GM19463 (cell line): ENCODE measurements around the gene FLNA.
"Not testable (repeated sequence)": the region's sequence is repeated elsewhere in the genome, so short reads cannot be mapped to it uniquely, and the experiment has no call there.

Experiments
- ATAC-seq: cut with Tn5 transposase; IDR thresholded peaks from one replicate; pipeline ENCODE4 v1.9.1; 2021; ENCODE audit warnings: mild to moderate bottlenecking, moderate library complexity; ENCODE audit not compliant: unreplicated experiment

Gene FLNA

DNA sequence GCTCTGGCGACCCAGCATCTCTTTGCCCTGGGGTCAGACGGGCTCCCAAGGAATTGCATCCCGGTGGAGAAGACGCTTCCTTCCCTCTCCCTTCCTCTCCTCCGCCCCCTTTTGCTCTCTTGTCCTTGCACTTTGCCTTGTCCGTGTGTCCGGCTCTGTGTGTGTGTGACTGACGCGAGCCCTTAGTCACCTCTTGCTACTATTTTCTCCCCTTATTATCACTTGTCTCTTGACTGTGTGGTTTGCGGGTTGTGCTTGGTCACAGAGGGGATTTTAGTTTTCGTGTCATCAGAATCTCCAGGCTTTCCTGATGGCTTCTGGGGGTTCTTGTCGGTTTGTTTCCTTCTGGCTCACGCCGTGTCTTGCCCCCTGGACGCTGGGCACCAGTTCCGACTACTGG, 31.4 kb downstream of the FLNA start:
- not testable (repeated sequence) for ATAC-seq

DNA sequence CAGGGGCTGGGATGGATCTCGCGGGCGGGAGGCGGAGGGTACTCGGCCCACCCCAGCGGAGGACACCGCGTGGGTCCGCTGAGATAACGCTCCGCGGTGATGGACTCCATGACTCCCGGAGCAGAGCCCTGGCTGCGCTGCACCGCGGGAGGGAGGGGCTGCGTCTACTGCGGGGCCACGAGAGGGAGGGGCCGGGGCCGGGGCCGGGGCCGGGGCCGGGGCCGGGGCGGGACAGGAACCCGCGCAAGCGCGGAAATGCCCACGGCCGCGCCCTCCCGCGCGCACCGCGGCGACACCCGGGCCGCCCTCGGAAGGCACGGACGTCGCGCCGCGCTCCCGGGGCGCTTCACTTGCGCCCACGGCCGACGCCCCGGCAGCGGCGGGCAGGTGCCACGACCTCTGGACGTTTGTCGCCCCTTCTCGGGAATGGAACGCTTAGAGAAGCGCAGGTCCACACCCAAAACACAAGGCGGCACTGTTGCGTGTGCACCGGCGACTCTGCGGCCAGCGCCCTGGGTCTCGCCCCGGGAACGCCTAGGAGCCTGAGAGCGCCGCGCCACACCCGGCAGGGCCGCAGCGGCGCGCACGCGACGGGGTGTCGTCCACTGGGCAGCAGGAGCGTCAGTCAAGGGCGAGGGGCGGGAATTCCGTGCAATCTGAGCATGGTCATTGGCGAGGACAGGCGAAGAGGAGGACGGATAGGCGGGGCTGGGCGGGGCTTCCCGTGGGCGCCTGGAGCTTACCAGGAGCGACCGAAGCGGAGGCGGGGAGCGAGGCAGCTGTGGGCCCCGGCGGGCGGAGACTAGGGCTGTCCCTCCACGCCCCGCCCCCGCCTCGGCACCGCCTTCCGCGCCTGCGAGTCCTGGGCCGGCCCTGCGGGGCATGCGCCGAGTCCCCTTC, 32.8 kb downstream of the FLNA start:
- ATAC-seq = peak; percentile 68

DNA sequence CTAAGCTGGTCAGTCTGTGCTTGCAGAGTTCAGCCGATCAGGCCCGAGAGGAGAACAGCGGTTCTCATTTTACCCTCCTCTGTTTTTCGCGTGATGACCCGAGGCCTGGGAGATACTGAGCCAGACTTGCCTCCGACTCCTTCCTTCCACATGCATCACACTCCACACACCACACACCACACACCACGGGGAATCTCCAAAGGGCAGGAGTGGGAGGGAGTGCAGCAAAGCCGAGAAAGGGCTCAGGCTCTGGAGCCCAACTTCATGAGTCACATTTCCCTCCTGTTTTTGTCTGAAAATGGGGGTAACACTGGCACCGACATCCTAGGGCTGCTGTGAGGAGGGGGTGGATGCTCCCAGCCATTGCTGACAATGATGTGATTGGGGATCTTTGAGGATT, 39.9 kb downstream of the FLNA start:
- ATAC-seq = no peak

DNA sequence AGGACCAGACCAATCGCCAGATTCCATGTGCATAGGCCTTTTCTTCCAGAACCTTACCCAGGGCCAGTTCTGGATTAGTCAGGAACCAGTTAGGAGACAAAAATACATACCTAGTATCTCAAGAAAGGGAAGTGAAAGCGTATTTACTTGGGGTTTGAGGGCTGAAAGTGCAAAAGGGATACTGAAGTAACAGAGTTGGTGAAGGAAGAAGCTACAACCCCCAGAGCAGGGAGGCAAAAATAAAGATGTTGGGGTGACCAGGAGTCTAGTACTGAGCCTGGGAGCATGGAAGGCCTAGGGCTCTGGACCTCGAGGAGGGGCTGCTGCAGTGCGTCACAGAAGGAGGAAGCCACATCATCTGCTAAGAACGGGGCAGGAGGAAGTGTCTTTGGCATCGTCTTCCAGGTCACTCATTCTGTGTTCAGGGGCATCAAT, 40.6 kb downstream of the FLNA start:
- ATAC-seq = peak; percentile 74

DNA sequence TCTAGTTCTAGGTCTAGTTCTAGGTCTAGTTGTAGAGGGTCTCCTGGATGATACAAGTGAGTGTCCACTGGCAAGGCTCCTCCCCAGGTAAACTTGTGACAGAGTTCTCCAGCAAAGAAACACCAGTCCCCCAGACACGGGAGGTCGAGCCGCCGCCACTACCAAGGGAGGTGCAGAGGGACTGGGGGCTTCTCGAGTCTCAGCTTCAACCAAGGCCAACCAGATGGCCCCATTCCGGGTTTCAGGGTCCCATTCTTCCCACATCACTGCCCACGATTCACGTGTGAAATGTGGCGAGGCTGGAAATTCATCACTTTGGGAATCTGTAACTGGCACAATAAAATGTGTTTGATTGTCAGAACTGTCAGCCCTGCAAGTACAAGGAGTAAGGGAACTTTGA, 41.3 kb downstream of the FLNA start:
- ATAC-seq = no peak

DNA sequence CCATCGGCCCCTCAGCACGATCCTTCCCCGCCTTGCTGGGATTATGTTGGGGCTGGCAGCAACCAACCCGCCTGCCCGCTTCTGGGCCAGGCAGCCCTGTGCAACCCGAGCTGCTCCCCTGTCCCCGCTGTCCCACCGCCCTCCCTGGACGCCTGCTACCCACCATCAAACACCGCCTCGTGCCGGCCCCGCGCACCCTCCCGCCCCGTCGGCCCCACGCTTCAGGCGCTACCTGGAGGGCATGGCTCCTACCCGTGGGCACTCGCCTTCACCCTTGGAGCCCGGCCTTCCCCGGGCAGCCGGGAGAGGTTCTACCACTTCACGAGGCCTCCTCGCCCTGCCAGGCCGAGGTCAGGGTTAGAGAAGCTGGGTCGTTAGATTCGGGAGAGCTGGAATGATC, 41.9 kb downstream of the FLNA start:
- no peak for ATAC-seq

DNA sequence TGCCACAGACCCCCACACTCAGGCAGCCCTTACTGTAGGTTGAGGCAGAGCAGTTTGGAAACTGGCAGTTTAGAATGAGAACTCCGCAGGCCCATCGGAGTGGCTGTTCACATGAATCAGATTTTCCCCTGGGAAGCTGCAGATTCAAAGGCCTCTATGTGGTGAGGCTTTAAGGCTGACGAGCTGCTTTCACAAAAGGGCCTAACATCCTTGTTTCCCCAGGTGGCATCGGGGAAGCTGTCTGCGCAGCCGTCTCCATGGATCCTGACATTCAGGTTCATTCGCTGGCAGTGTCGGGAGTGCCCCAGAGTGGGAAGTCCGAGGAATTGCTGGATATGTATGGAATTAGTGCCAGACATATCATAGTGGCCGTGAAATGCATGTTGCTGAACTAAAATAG, 45.1 kb downstream of the FLNA start:
- no peak for ATAC-seq

DNA sequence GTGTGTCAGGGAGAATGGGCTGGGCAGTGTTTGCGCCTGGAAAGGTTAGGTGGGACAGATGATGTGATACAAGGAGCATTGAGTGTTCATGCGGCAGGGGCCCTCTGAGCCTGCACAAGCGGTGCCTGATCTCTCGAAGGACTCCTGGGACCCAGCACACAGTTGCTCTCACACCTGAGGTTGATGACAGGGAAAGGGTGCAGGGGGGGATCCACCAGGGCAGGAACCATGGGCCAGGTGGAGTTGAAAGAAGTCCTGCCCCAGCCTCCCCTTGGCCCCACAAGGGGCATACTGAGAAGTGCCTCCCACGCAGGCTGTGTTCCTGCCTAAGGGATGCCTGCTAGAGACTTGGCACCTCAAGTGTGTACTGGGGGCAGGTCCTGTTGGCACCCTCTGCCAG, 45.8 kb downstream of the FLNA start:
- no peak for ATAC-seq

DNA sequence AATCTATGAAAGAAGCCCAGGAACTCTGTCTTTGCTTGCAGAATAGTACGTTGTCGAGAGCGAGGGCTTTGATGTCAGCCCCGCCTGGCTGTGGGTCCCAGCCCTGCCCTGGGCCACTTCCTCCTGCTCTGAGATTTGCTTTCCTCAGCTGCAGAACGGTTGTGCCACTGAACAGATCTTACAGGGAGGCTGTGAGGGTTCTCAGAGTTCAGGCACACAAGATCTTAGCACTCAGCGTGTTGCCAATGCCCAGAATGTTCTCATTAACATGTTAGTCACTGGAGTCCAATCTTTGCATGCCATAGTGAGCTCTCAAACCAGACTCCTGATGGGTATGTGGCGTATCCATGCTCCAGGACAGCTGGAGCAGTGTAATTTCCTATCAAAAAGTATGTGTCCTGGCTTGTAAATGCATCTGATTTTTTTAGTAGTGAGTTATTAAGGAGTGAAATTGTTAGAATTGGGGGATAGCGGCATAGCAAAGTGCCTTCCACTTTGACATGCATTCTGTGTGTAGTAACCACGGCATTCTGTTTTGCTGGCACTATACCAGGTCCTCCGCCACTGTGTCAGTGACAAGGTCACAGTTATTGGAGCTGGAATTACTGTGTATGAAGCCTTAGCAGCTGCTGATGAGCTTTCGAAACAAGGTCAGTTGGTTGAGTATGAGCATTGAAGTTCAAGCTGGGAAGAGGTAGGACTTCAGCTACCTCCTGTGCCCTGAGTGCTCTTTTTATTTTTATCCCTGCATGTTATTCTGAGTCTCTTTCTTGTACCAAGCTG, 47.2 kb downstream of the FLNA start:
- no peak for ATAC-seq

DNA sequence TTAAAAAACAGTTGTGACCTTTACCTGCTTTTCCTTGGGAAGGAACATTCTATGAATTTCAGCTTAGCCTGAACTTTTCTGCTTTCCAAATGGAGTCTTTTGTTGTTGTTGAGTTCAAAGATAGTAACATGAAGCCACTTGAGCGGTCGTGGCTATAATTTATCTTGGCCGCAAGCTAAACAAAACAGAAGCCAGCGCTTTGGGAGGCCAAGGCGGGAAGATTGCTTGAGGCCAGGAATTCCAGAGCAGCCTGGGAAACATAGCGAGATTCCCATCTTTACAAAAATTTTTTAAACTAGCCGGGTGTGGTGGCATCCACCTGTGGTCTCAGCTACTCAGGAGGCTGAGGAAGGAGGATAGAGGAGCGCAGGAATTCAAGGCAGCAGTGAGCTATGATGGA, 48.9 kb downstream of the FLNA start:
- ATAC-seq = no peak

DNA sequence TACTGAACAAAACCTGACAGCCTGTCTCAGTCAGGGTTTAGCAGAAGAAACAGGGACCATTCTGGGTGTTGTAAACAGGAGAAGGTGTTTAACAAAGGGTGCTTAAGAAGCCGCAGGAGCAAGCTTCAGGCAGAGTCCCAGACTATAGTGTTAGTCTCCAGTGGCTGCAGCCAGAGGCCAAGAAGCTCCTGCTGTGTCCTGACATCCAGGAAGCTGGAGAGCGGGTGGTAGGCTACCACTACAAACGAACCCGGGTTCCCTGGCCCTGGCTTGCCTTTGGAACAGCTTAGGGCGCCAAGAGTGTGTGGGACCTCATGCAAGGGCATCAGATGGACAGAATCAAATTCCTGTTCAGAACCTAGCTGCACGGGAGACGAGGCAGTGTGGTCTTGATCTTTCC, 50.9 kb downstream of the FLNA start:
- no peak for ATAC-seq

DNA sequence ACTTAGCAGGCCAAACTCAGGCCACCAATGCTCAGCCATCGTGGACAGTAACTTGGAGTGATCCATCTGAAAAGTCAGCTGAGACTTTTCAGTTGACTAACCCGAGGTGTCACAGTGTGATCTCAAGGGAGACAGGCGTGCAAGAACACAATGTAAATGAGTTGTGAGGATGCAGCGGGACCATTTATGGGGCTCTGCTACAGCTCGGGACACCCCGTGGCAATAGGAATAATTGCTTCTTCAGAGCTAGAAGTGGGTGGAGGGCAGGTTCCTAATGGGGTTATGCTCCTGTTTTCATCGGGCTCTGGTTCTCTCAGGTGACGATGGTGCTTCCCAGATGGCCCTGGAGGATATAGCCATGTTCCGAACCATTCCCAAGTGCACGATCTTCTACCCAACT, 51.5 kb downstream of the FLNA start:
- no peak for ATAC-seq

DNA sequence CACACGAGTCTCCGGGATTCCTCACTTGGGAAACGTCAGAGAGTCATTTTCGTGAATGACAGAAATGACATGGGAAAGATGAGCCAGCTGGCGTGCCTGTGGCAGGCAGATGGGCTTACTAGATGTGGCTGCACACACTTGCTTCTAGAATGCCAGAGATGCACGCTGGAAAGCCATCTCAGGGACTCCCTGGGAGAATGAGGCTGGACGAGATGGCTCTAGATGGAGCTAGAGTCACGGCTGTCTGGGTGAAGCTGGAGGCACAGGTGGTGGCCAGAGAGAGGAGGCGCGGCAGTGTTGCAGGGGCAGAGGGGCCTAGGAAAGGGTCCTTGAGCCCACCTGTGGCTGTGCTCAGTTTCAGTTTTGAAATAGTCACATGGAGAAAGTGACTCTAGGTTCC, 52.8 kb downstream of the FLNA start:
- ATAC-seq = no peak

DNA sequence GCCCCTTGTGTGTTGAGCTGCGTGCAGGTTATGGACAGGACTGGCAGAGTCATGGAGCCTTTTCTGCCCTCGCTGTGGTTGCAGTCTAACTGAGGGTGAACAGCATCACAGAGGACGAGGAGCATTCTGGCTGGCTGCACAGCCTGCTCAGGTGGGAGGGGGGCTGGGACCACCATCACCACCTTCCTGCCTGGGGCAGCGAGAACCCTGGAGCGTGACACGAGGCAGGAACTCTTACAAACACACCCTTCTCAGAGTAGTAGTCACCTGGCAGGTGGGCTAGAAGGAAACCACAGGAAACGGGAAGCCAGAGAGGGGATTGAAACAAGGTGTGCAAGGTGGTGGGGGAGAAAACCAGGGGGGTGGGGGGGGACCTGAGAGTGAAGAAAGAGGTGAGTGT, 53.3 kb downstream of the FLNA start:
- no peak for ATAC-seq

DNA sequence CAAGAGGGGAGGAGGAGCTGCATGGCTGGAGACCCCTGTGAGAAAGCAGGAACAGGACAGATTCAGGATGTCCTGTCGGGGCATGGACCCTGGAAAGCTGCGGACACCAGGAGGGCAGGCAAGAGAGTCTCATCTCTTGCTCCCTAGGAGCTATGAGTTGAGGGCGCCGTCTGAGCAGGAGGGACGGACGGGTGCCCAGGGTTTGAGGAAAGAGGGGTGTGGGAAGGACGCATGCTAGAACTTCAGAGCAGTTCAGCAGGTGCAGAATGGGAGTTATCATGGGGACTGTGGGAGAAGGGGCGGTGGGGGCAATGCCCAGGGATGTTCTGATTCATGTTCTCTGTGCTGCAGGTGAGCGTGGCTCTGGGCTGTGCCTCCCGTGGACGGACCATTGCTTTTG, 54.0 kb downstream of the FLNA start:
- no peak for ATAC-seq

DNA sequence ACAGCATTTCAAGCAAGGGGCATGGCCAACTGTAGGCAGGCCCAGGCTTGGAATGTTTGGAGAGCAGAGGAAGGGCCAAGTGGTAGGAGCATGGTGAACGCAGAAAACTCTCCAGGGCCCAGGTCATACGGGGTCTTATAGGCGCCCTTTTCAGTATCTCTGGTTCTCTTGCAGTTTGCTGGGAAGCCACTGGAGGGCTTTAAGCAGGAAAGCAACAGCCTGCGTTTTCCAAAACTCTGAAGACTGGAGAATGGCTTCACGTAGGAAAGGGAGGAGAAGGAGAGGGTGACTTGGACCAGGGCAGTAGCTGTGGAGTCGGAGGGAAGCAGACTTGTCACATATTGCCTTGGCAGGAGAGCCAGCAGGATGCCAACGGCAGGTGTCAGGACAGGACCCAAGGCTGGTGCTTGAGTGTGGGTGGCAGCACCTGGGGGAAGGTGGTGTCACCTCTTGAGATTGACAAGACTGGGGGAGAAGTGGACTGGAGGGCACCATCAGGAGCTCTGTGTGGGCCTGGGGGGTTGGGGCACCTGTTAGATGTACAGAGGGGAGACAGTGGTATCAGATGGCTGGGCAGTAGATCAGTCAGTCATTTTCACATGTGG, 56.9 kb downstream of the FLNA start:
- no peak for ATAC-seq

DNA sequence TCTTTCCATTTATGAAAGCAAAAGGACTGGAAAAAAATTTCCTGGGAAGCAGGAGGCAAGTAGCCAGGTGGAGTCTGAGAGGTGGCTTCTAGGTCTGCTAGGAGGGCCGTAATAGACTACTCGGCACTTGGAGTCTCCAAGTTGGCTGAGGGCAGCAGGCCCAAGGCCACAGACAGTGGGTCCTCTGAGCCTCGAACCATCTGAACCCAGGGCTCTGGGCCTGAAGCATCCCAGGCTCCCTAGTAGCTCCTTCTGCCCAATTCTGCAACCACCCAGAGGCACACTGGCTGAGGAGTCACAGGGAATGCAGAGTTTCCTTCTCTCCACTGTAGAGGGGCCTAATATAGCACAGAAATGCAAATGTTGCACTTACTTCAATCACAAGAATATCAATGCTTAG, 59.0 kb downstream of the FLNA start:
- no peak for ATAC-seq

DNA sequence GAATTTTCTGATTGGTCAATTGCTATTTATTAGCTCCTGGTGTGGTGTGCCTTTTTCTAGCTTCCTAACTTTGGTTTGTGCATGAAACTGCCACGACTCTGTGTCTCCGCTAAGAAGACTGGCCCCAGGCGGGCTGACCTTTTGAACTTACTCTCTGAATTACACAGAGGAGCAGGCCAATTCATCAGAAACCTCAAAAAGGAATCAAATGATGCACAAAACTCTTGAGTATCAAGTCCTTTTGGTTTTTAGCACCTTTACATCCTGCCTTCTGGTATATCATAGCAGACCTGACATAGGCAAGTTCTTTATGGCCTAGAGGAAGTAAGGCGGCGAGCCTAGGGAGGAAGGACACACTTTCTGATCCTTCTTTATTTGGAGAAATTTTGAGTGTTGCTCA, 61.3 kb downstream of the FLNA start:
- ATAC-seq = no peak

DNA sequence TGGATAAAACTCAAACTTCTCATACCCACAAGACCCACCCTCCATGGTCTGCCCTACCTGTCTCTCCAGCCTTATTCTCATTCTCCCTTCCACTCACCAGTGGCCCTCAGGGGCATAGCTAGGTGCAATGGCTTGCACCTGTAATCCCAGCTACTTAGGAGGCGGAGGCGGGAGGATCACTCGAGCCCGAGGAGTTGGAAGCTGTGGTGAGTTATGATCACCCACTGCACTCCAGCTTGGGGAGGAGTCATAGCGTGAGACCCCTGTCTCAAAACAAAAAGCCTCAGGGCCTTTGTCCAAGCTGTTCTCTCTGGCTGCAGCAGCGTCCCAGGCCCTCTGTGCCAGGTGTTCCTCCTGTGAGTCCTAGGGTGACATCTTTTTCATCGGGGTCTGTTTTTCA, 62.3 kb downstream of the FLNA start:
- no peak for ATAC-seq

DNA sequence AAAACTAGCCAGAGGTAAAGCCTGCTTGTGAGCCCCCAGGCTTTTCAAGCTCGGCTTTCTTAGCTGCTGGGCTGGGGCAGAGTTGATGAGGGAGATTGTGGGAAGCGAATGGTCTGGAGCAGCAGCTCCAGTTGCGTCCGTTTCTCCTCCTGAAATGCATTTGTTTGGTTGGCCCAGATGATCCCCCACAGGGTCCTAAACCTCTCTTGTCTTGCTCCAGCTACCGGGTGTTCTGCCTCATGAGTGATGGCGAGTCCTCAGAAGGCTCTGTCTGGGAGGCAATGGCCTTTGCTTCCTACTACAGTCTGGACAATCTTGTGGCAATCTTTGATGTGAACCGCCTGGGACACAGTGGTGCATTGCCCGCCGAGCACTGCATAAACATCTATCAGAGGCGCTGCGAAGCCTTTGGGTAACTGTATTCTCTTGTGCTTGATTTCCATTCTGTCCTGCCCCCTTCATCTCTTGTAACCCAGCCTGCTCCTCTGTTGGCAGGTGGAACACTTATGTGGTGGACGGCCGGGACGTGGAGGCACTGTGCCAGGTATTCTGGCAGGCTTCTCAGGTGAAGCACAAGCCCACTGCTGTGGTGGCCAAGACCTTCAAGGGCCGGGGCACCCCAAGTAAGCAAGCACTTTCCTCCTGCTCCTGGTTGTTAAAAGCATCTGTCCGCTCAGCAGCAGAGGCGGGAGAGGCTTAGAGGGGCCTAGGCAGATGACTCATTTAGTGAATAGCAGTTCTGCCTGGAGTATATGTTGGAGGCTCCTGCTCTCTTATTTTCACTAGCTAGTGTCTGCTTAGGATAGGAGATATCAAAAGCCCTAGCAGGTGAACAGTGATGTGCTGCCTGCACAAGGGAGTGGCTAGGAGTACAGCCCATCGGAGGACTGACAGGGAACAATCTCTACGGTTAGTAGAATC, 63.6 kb downstream of the FLNA start:
- ATAC-seq = no peak
